HepG2 (cell line): ENCODE data around the gene VWCE. TPM values are rescaled to one million over a fixed set of nuclear protein-coding genes. Genes with fewer than 3 reads are reported as not detected.
A peak's percentile ranks its signal among the peaks of the same experiment; 100 is the strongest.

Experiments used
- ATAC-seq: fragments of 200-7000 bp; cut with Tn5 transposase; 3 replicates; pipeline ENCODE4 v1.9.1; 2020; ENCODE audit warnings: mild to moderate bottlenecking, moderate library complexity
- BruUV-seq: library from RNA; stranded (reverse); fragments of 400-500 nt; replicated peaks from 2 replicates; lab custom pipeline; 2021; lab: Mats Ljungman, UMichigan
- CTCF ChIA-PET: fragments of 300-600 bp; formaldehyde crosslinking; extraction: SDS; loops from one replicate; lab custom pipeline; 2021; ENCODE audit warnings: low total read pairs, inconsistent platforms, low intra/inter-chr PET ratio; lab: Yijun Ruan, JAX
- POLR2A ChIA-PET: fragments of 350-600 bp; sonication (Branson Sonifier 250); formaldehyde crosslinking; loops from one replicate; lab custom pipeline; 2020; ENCODE audit warnings: antibody characterized with exemption, inconsistent platforms; lab: Yijun Ruan, JAX
- DNase-seq: peaks from one replicate; pipeline ENCODE4 v3.0.0-alpha.2; 2015; ENCODE audit warnings: low spot score
- FAIRE-seq: peaks from 3 replicates; lab custom pipeline; 2011; peaks lifted over from hg19 to GRCh38; lab: Jason Lieb, UNC
- H2AFZ ChIP-seq: one replicate; pipeline ENCODE4 v1.6.1; 2011; ENCODE audit warnings: low read length, inconsistent platforms
- H3K27ac ChIP-seq: fragments of 300-600 bp; 3 replicates; pipeline ENCODE4 v1.8.0; 2011; ENCODE audit warnings: mixed run types, mild to moderate bottlenecking, mixed read lengths, low read length, inconsistent platforms; ENCODE audit not compliant: insufficient read depth; ENCODE audit errors: extremely low read length
- H3K27me3 ChIP-seq, 2 experiments: fragments of 200-600 bp in 1 of 2; 2 replicates in 1 of 2; 3 replicates in 1 of 2; pipeline versions ENCODE4 v1.6.0 to v1.8.0; 2011; ENCODE audit warnings: low read length in 2 of 2, mild to moderate bottlenecking in 2 of 2, moderate library complexity in 2 of 2, inconsistent platforms in 1 of 2; ENCODE audit not compliant: insufficient read depth in 2 of 2, control insufficient read depth in 1 of 2
- H3K36me3 ChIP-seq, 2 experiments: fragments of 200-600 bp in 1 of 2; replicated peaks in 1 of 2; 2 replicates in 1 of 2; 3 replicates in 1 of 2; pipeline versions ENCODE4 v1.5.1 to v1.8.0; 2011; ENCODE audit warnings: low read length in 2 of 2, inconsistent platforms in 1 of 2; ENCODE audit not compliant: insufficient read depth in 2 of 2, control insufficient read depth in 1 of 2
- H3K4me1 ChIP-seq: 2 replicates; pipeline ENCODE4 v1.5.1; 2012; ENCODE audit warnings: low read length, inconsistent platforms; ENCODE audit not compliant: insufficient read depth
- H3K4me2 ChIP-seq: 2 replicates; pipeline ENCODE4 v1.6.0; 2011; ENCODE audit warnings: low read depth, low read length, inconsistent platforms
- H3K4me3 ChIP-seq, 3 experiments: fragments of 200-600 bp in 1 of 3; sonication (generic), shearing (Covaris generic) in 1 of 3; replicated peaks in 1 of 3; 2 replicates each; pipeline ENCODE4 v1.5.1; 2011 to 2016; ENCODE audit warnings: low read length in 3 of 3, inconsistent platforms in 2 of 3, low read depth in 2 of 3, mild to moderate bottlenecking in 2 of 3, control low read depth in 1 of 3, mixed read lengths in 1 of 3; ENCODE audit not compliant: insufficient read depth in 1 of 3
- H3K79me2 ChIP-seq: one replicate; pipeline ENCODE4 v1.6.1; 2011; ENCODE audit warnings: low read length, inconsistent platforms; ENCODE audit not compliant: insufficient read depth
- H3K9ac ChIP-seq: 2 replicates; pipeline ENCODE4 v1.6.0; 2011; ENCODE audit warnings: mild to moderate bottlenecking, low read depth, low read length, inconsistent platforms; ENCODE audit not compliant: insufficient read depth
- H3K9me3 ChIP-seq: 2 replicates; pipeline ENCODE4 v1.5.1; 2012; ENCODE audit warnings: mild to moderate bottlenecking, low read length
- H4K20me1 ChIP-seq: 2 replicates; pipeline ENCODE4 v1.6.0; 2011; ENCODE audit warnings: inconsistent platforms, mild to moderate bottlenecking, low read length, moderate library complexity; ENCODE audit not compliant: insufficient read depth
- AGO2 ChIP-seq: fragments of 200-400 bp; formaldehyde crosslinking; optimal IDR thresholded peaks from 2 replicates; pipeline ENCODE3; 2017; ENCODE audit warnings: mild to moderate bottlenecking, low read depth, low read length, moderate library complexity
- KLF11 ChIP-seq: IDR thresholded peaks from 2 replicates; pipeline ENCODE4 v1.6.1; 2016; ENCODE audit warnings: missing compliant biosample characterization
- LCORL ChIP-seq, 2 experiments: fragments of 450-650 bp in 1 of 2; sonication (generic) in 1 of 2; formaldehyde crosslinking in 1 of 2; IDR thresholded peaks; 2 replicates each; pipeline versions ENCODE4 v1.5.0 to v1.6.1; 2017 to 2020; ENCODE audit warnings: antibody characterized with exemption in 1 of 2, missing genetic modification reagents in 1 of 2
- POLR2AphosphoS5 ChIP-seq: IDR thresholded peaks from 2 replicates; pipeline ENCODE4 v1.6.1; 2012; ENCODE audit warnings: low read depth, low read length
- RBFOX2 ChIP-seq: fragments of 200-400 bp; formaldehyde crosslinking; IDR thresholded peaks from 2 replicates; pipeline ENCODE4 v1.6.1; 2017; ENCODE audit warnings: low read depth, mild to moderate bottlenecking, low read length
- WGBS: methylation state at CpG from one replicate; pipeline ENCODE4 v1.1.6; 2017; ENCODE audit warnings: low lambda C conversion rate; 5-methylcytosine and 5-hydroxymethylcytosine counted together
- in situ Hi-C: cut with HindIII; loops from 2 replicates; pipeline ENCODE4 v1.10.0; 2017; ENCODE audit warnings: low pct_unique_long_range_greater_than_20kb; ENCODE audit not compliant: extremely low pct_ligation_motif_present
- intact Hi-C: fragments of 100-400 bp; cut with micrococcal nuclease; formaldehyde crosslinking; loops from one replicate; pipeline ENCODE4 v1.10.0; 2022; ENCODE audit not compliant: unreplicated experiment
- polyA plus RNA-seq, 8 experiments: library from polyadenylated mRNA; depleted of rRNA in 3 of 8; stranded (reverse) in 7 of 8; unstranded in 1 of 8; fragments of >200 nt; fragmentation: Illumina TruSeq in 4 of 8; extraction: Trizol in 4 of 8; gene quantifications; 2 replicates each; pipeline versions ENCODE4 v1.2.1 to v1.2.3, GENCODE V29; 2011 to 2016; ENCODE audit warnings: low read depth in 4 of 8, missing spikeins in 1 of 8, mixed read lengths in 1 of 8; ENCODE audit not compliant: insufficient read depth in 1 of 8
- total RNA-seq, 5 experiments: library from RNA; depleted of rRNA; stranded (reverse); fragments of >200 nt; fragmentation: Illumina TruSeq; extraction: Trizol; gene quantifications; 2 replicates each; pipeline ENCODE4 v1.2.3, GENCODE V29; 2016; ENCODE audit warnings: low read depth in 1 of 5
- TF ChIP-seq, protein P1 (sequence below): sonication (generic); formaldehyde crosslinking; IDR thresholded peaks from 2 replicates; pipeline ENCODE4 v1.4.0; 2020; ENCODE audit warnings: missing genetic modification reagents, low read depth, mild to moderate bottlenecking, borderline replicate concordance

The VWCE gene
- total and polyA plus RNA-seq, 2 of the 13 experiments (the other 11 are each of a cell fraction or from before 2014, with no cell fraction given) = 27.6 to 58.3 TPM

- no peak overlapping the region for H3K4me2 ChIP-seq
- no peak overlapping the region for H3K27ac ChIP-seq
- TF ChIP-seq POLR2AphosphoS5 = peak; percentile 12; the same call in 1 of the 2 replicates
- TF ChIP-seq AGO2 = peak; percentile 57
- TF ChIP-seq LCORL (IDR thresholded peaks at IDR 0.05) = no peak
- TF ChIP-seq LCORL (CRISPR knock-in tag; IDR thresholded peaks at IDR 0.05) = no peak
- DNase-seq = no peak
- no peaks in the 10 kb centered on the region for H3K4me1 ChIP-seq
- H3K4me3 ChIP-seq = no peak overlapping the region
- no peak for FAIRE-seq
- in situ Hi-C loops = no loop called here
- no peaks in the 10 kb centered on the region for H3K27me3 ChIP-seq
- no TSS peak for BruUV-seq
- no peak overlapping the region for H3K9ac ChIP-seq
- no peak for ATAC-seq
- no peaks in the 10 kb centered on the region for H3K9me3 ChIP-seq
- ChIA-PET POLR2A (no interaction called here), CTCF (no interaction called here)
- intact Hi-C loops = no loop called here
- H4K20me1 ChIP-seq = peaks cover 7% of the 10 kb centered on the region; the same call in 1 of the 2 replicates
- 99% methylated on average over 21 of the region's 29 CpGs for WGBS
- H3K79me2 ChIP-seq = no peaks in the 10 kb centered on the region
- H3K36me3 ChIP-seq = peaks cover 49 to 73% of the 10 kb centered on the region in 2 experiments
- no peak overlapping the region for H2AFZ ChIP-seq
Observed at GRCh38 chr11:61343792-61344745, 49.0 kb upstream of the VWCE start.

GRCh38 chr11:61342207-61342803 is 47.2 kb upstream of the VWCE start:
- Histone ChIP-seq H2AFZ (no peak overlapping the region), H4K20me1 (peaks cover 7% of the 10 kb centered on the region; the same call in 1 of the 2 replicates), H3K27ac (no peak overlapping the region), H3K9me3 (no peaks in the 10 kb centered on the region), H3K4me1 (peaks cover 2% of the 10 kb centered on the region), H3K4me3 (no peak overlapping the region), H3K27me3 (no peaks in the 10 kb centered on the region), H3K36me3 (peaks cover 54 to 90% of the 10 kb centered on the region in 2 experiments), H3K9ac (no peak overlapping the region), H3K4me2 (no peak overlapping the region), H3K79me2 (peaks cover 8% of the 10 kb centered on the region)
- CTCF ChIA-PET = no interaction called here
- no peak for TF ChIP-seq KLF11 (CRISPR knock-in tag)
- TF ChIP-seq, protein P1, sequence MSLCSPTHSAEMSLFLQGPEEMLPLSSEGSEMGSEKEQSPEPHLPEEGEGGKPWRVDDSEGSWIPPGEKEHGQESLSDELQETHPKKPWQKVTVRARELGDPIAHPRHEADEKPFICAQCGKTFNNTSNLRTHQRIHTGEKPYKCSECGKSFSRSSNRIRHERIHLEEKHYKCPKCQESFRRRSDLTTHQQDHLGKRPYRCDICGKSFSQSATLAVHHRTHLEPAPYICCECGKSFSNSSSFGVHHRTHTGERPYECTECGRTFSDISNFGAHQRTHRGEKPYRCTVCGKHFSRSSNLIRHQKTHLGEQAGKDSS (CRISPR knock-in tag) = no peak
- TF ChIP-seq RBFOX2 = 0 out of 2 replicates have a peak, but pooled peaks have one; percentile 32
- TF ChIP-seq AGO2 = peak; percentile 30
- 98% methylated on average over 20 of the region's 20 CpGs for WGBS
- no peak for DNase-seq
- in situ Hi-C loops = no loop called here
- no peak for ATAC-seq
- POLR2A ChIA-PET = interaction anchor here (1.7 kb wide), 1 partner anchor 19 kb away, joined by 4 read pairs; the partner anchor contains the start of genes CYB561A3 and TMEM138
- BruUV-seq = no TSS peak
- FAIRE-seq = no peak
- intact Hi-C loops = no loop called here
